Smooth muscle cell of the coronary artery (primary cell): ENCODE results near the gene NR5A1. TPM values are rescaled to one million over a fixed set of nuclear protein-coding genes. Genes with fewer than 3 reads are reported as not detected.

Experiments
- total RNA-seq: library from RNA; depleted of rRNA; stranded (reverse); fragments of >200 nt; gene quantifications from 2 replicates; pipeline ENCODE4 v1.2.3, GENCODE V29; 2014; ENCODE audit warnings: low replicate concordance

NR5A1 gene
- not detected in 2 replicates for total RNA-seq

GRCh38 chr9:124506931-124507879 lies at the start of gene NR5A1:
Gene NR5A1 (minus strand): TSS chr9:124507399. CDS start chr9:124503395, 4,004 bp downstream.

DNA sequence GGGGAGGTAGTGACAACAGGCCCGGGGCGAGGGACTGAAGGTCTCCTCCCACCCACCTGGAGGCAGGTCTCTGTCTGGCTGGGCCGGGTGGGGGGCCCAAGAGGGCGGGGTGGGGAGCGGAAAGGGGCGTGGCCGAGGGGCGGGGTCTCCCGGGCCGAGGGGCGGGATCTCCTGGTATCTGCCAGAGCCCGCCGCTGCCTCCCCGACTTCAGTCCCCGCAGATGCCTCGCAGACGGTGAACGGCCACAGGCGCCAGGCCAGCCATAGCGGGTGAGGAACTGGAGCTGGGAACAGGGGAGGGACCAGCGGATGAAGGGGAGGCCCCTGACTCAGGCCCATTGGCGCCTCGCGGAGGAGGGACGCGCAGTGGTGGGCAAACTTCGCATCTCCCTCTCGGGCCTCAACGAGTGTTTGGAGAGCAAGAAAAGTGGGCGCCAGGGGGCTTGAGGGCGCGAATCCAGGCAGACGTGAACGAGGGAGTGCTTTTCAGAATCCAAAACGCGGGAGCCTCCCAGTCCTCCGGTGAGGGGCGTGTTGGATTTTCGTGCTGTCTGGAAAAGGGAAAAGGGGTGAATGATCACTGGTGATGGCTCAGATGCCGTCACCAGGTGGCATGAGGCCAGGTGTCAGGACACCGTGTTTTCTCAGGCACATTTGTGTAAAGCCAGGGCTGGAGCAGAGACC lies 56.8 kb downstream of the NR5A1 start, which contains the start of gene ADGRD2:
TSS of gene ADGRD2 (plus strand) at position 211 of the 684 bp plus-strand sequence. CDS start 1,216 bp downstream, outside the sequence.

Other genes with a start within 250 kb of the NR5A1 start
- gene NEK6, start 249.4 kb downstream of the NR5A1 start, total RNA-seq, result 65.5 and 225 TPM in 2 replicates
- gene PSMB7, start 92.0 kb downstream of the NR5A1 start, total RNA-seq, result 255 and 266 TPM in 2 replicates
- not detected in 2 replicates for gene ADGRD2, start 56.9 kb downstream of the NR5A1 start, total RNA-seq